Measurements from ENCODE around the gene BOD1.

- TF ChIP-seq, protein P1, sequence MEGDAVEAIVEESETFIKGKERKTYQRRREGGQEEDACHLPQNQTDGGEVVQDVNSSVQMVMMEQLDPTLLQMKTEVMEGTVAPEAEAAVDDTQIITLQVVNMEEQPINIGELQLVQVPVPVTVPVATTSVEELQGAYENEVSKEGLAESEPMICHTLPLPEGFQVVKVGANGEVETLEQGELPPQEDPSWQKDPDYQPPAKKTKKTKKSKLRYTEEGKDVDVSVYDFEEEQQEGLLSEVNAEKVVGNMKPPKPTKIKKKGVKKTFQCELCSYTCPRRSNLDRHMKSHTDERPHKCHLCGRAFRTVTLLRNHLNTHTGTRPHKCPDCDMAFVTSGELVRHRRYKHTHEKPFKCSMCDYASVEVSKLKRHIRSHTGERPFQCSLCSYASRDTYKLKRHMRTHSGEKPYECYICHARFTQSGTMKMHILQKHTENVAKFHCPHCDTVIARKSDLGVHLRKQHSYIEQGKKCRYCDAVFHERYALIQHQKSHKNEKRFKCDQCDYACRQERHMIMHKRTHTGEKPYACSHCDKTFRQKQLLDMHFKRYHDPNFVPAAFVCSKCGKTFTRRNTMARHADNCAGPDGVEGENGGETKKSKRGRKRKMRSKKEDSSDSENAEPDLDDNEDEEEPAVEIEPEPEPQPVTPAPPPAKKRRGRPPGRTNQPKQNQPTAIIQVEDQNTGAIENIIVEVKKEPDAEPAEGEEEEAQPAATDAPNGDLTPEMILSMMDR (conservative IDR thresholded peaks at IDR 0.05 in 1 of 2, IDR thresholded peaks at IDR 0.05 in 1 of 2; ENCODE audit: low read depth in 1 of 2, low read length in 2 of 2) = no peak
- TF ChIP-seq EZH2 (IDR thresholded peaks at IDR 0.05; ENCODE audit: low read length, missing control alignments) = no peak
Measured at GRCh38 chr5:173655196-173655797, 38.8 kb upstream of the BOD1 start.
